Measurements from ENCODE around the gene PDK1. TPM values are rescaled to one million over a fixed set of nuclear protein-coding genes. Genes with fewer than 3 reads are reported as not detected.

The PDK1 gene
- polyA plus RNA-seq, 1 donor from 2014 or later: 17.9 TPM

Other genes with a start within 250 kb of the PDK1 start
- 2.0 TPM for gene ITGA6, start 128.5 kb upstream of the PDK1 start, polyA plus RNA-seq
- not detected for gene RAPGEF4, start 179.8 kb downstream of the PDK1 start, polyA plus RNA-seq

All from IgD-negative memory B cell (primary cell).